A549 (cell line): ENCODE results near the gene PHPT1. TPM values are rescaled to one million over a fixed set of nuclear protein-coding genes. Genes with fewer than 3 reads are reported as not detected.

Experiments
- ATAC-seq, 2 experiments: fragments of 200-7000 bp in 1 of 2; fragments of >200 bp in 1 of 2; cut with Nextera tagmentation in 1 of 2; cut with Tn5 transposase in 1 of 2; 3 replicates each; pipeline versions ENCODE4 v1.8.0 to v1.9.1; 2018 to 2020; ENCODE audit warnings: mild to moderate bottlenecking in 1 of 2, moderate library complexity in 1 of 2
- CTCF ChIA-PET: fragments of 300-600 bp; sonication (Branson Sonifier 250); formaldehyde crosslinking; extraction: SDS; loops from one replicate; lab custom pipeline; 2021; ENCODE audit warnings: antibody characterized with exemption, inconsistent platforms; lab: Yijun Ruan, JAX
- POLR2A ChIA-PET: fragments of 350-600 bp; formaldehyde crosslinking; extraction: SDS; loops from one replicate; lab custom pipeline; 2021; ENCODE audit warnings: antibody characterized with exemption, inconsistent platforms; lab: Yijun Ruan, JAX
- DNase-seq, 2 experiments: peaks; one replicate each; pipeline versions ENCODE4 v3.0.0 to v3.0.0-alpha.2; 2011 to 2016; ENCODE audit warnings: low read depth in 1 of 2, low spot score in 1 of 2
- FAIRE-seq: peaks from 2 replicates; lab custom pipeline; 2011; peaks lifted over from hg19 to GRCh38; lab: Jason Lieb, UNC
- H3K27ac ChIP-seq, 2 experiments: fragments of >200 bp; sonication (Bioruptor Twin); formaldehyde crosslinking; 3 replicates each; pipeline ENCODE4 v1.5.1; 2016 to 2017
- H3K4me1 ChIP-seq: fragments of >200 bp; sonication (Bioruptor Twin); formaldehyde crosslinking; 3 replicates; pipeline ENCODE4 v1.6.1; 2016
- H3K4me2 ChIP-seq: fragments of >200 bp; sonication (Bioruptor Twin); formaldehyde crosslinking; 3 replicates; pipeline ENCODE4 v1.6.1; 2016
- H3K4me3 ChIP-seq: fragments of >200 bp; sonication (Bioruptor Twin); formaldehyde crosslinking; 3 replicates; pipeline ENCODE4 v1.5.1; 2016
- H3K9me3 ChIP-seq: fragments of >200 bp; sonication (Bioruptor Twin); formaldehyde crosslinking; 3 replicates; pipeline ENCODE4 v1.6.1; 2016
- BHLHE40 ChIP-seq: IDR thresholded peaks from 2 replicates; pipeline ENCODE4 v1.6.1; 2012; ENCODE audit warnings: low read depth, low read length, inconsistent platforms
- EHF ChIP-seq: fragments of 250-450 bp; sonication (Bioruptor Pico); IDR thresholded peaks from 2 replicates; pipeline ENCODE4 v1.5.0; 2020; ENCODE audit warnings: mild to moderate bottlenecking
- EP300 ChIP-seq, 2 experiments: fragments of >200 bp; sonication (Bioruptor Twin); formaldehyde crosslinking; IDR thresholded peaks; 2 replicates in 1 of 2; 3 replicates in 1 of 2; pipeline ENCODE4 v1.6.1; 2016 to 2017
- ESRRA ChIP-seq: fragments of 150-350 bp; IDR thresholded peaks from 2 replicates; pipeline ENCODE4 v1.6.1; 2014; ENCODE audit warnings: mild to moderate bottlenecking, low read length, borderline replicate concordance
- FOSL2 ChIP-seq, 2 experiments: fragments of 450-650 bp in 1 of 2; fragments of >200 bp in 1 of 2; sonication (Bioruptor Twin) in 1 of 2; formaldehyde crosslinking; IDR thresholded peaks; 2 replicates each; pipeline versions ENCODE4 v1.5.0 to v1.6.1; 2016 to 2020; ENCODE audit warnings: mild to moderate bottlenecking in 1 of 2, moderate library complexity in 1 of 2
- FOXS1 ChIP-seq: fragments of 250-450 bp; sonication (Bioruptor Pico); IDR thresholded peaks from 2 replicates; pipeline ENCODE4 v1.5.0; 2020; ENCODE audit warnings: mild to moderate bottlenecking, moderate library complexity
- HOXA7 ChIP-seq: fragments of 250-450 bp; sonication (Bioruptor Pico); IDR thresholded peaks from 2 replicates; pipeline ENCODE4 v1.5.0; 2020; ENCODE audit warnings: mild to moderate bottlenecking, moderate library complexity
- JUN ChIP-seq, 2 experiments: fragments of >200 bp; sonication (Bioruptor Twin); formaldehyde crosslinking; IDR thresholded peaks; 2 replicates in 1 of 2; 3 replicates in 1 of 2; pipeline ENCODE4 v1.6.1; 2016 to 2017
- JUNB ChIP-seq: fragments of >200 bp; sonication (Bioruptor Twin); formaldehyde crosslinking; IDR thresholded peaks from 2 replicates; pipeline ENCODE4 v1.6.1; 2016
- TFCP2L1 ChIP-seq: fragments of 250-450 bp; sonication (Bioruptor Pico); IDR thresholded peaks from 2 replicates; pipeline ENCODE4 v1.5.0; 2021; ENCODE audit warnings: mild to moderate bottlenecking
- TP53 ChIP-seq: fragments of 250-450 bp; sonication (Bioruptor Pico); IDR thresholded peaks from 2 replicates; pipeline ENCODE4 v1.5.0; 2021; ENCODE audit warnings: mild to moderate bottlenecking, moderate library complexity
- WGBS: methylation state at CpG from one replicate; pipeline ENCODE4 v1.1.6; 2017; ENCODE audit errors: missing lambda C conversion rate; 5-methylcytosine and 5-hydroxymethylcytosine counted together
- polyA plus RNA-seq, 4 experiments: library from polyadenylated mRNA; depleted of rRNA in 3 of 4; stranded (reverse); fragments of >200 nt; fragmentation: RNase III in 1 of 4; extraction: RNeasy Plus Mini Kit Qiagen cat#74134 plus additional on column Dnase treatment in 1 of 4; gene quantifications; 2 replicates in 3 of 4; 3 replicates in 1 of 4; pipeline ENCODE4 v1.2.3, GENCODE V29; 2011 to 2017
- TF ChIP-seq, protein P1 (sequence below): fragments of >200 bp; sonication (Bioruptor Twin); formaldehyde crosslinking; IDR thresholded peaks from 2 replicates; pipeline ENCODE4 v1.6.1; 2016
- TF ChIP-seq, protein P2 (sequence below): fragments of 150-350 bp; IDR thresholded peaks from 2 replicates; pipeline ENCODE4 v1.6.1; 2014; ENCODE audit warnings: low read depth, mild to moderate bottlenecking, low read length

The PHPT1 gene
- polyA plus RNA-seq, 2 of the 4 experiments (the other 2 are of a cell fraction) = 123 to 234 TPM

DNA sequence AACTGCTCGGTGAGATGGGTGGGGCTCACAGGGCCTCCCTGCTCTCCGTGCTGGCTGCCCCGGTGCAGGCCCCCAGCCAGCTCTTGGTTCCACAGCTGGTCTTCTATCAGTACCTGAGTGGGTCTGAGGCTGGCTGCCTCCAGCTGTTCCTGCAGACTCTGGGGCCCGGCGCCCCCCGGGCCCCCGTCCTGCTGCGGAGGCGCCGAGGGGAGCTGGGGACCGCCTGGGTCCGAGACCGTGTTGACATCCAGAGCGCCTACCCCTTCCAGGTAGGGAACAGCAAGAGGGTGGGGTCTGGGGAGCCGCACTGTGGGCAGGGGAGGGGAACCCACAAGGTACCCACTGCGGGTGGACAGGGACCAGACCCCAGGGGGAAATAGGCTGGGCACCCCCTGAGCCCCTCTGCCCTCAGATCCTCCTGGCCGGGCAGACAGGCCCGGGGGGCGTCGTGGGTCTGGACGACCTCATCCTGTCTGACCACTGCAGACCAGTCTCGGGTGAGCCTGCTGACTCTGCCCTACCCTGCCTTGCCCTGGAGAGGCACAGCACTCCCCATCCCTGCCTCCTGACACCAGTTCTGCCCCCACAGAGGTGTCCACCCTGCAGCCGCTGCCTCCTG lies 5.7 kb downstream of the PHPT1 start:
- no peak for DNase-seq
- ChIA-PET POLR2A (no interaction called here), CTCF (interaction anchor here (1.2 to 2.3 kb wide), 5 partner anchors 8 to 70 kb away, joined by 3 to 8 read pairs (median 6); partner anchors contain the start of gene AJM1)
- Histone ChIP-seq H3K27ac (peak overlapping the region in 1 of 2 experiments; percentile 51; a peak in 2 of 6 replicates), H3K9me3 (no peaks in the 10 kb centered on the region), H3K4me3 (no peak overlapping the region), H3K4me1 (peaks cover 76% of the 10 kb centered on the region), H3K4me2 (no peak overlapping the region)
- TF ChIP-seq, protein P1, sequence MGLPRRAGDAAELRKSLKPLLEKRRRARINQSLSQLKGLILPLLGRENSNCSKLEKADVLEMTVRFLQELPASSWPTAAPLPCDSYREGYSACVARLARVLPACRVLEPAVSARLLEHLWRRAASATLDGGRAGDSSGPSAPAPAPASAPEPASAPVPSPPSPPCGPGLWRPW = no peak
- TF ChIP-seq, protein P2, sequence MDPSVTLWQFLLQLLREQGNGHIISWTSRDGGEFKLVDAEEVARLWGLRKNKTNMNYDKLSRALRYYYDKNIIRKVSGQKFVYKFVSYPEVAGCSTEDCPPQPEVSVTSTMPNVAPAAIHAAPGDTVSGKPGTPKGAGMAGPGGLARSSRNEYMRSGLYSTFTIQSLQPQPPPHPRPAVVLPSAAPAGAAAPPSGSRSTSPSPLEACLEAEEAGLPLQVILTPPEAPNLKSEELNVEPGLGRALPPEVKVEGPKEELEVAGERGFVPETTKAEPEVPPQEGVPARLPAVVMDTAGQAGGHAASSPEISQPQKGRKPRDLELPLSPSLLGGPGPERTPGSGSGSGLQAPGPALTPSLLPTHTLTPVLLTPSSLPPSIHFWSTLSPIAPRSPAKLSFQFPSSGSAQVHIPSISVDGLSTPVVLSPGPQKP = no peak
- TF ChIP-seq TP53 (CRISPR knock-in tag) = no peak
- 89% methylated on average over 18 of the region's 23 CpGs for WGBS
- ATAC-seq = no peak
- no peak for FAIRE-seq

DNA sequence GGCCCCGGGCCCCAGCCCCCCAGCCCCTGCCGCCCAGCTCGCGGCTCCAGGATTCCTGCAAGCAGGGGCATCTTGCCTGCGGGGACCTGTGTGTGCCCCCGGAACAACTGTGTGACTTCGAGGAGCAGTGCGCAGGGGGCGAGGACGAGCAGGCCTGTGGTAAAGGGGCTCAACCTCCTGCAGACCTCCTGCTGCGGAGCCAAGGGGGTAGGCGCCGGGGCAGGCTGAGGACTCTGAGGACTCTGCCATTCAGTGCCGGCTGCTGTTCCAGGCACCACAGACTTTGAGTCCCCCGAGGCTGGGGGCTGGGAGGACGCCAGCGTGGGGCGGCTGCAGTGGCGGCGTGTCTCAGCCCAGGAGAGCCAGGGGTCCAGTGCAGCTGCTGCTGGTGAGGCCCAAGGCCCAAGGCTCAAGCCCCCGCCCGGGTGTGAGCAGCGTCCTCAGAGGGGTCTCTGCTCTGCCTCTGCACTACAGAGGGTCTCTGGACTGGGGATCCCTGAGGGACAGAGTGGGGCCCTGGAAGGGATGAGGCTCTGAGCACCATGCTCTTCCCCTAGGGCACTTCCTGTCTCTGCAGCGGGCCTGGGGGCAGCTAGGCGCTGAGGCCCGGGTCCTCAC lies 6.4 kb downstream of the PHPT1 start:
- ATAC-seq (no peak), FAIRE-seq (no peak), DNase-seq (no peak)
- H3K4me2 ChIP-seq = 0 out of 3 replicates have a peak overlapping the region, but pooled peaks have one; percentile 10
- WGBS = 79% methylated on average over 10 of the region's 26 CpGs
- H3K4me3 ChIP-seq = no peak overlapping the region
- ChIA-PET CTCF (interaction anchor here (0.9 to 2.3 kb wide), 9 partner anchors 7 to 180 kb away, joined by 3 to 8 read pairs (median 6); partner anchors contain the start of gene AJM1), POLR2A (interaction anchor here (0.6 kb wide), 2 partner anchors 8 to 12 kb away, joined by 3 to 4 read pairs; no protein-coding TSS in a partner anchor)
- H3K27ac ChIP-seq = peak overlapping the region in 1 of 2 experiments; percentile 89; a peak in 3 of 6 replicates
- no peaks in the 10 kb centered on the region for H3K9me3 ChIP-seq
- TF ChIP-seq TFCP2L1 (CRISPR knock-in tag) (no peak), BHLHE40 (no peak), FOSL2 (IDR thresholded peaks at IDR 0.05) (no peak), FOSL2 (CRISPR knock-in tag; IDR thresholded peaks at IDR 0.05) (no peak), EHF (CRISPR knock-in tag) (no peak), JUNB (no peak), ESRRA (no peak)
- TF ChIP-seq, all 56 proteins: peak for 0
- peaks cover 77% of the 10 kb centered on the region for H3K4me1 ChIP-seq

DNA sequence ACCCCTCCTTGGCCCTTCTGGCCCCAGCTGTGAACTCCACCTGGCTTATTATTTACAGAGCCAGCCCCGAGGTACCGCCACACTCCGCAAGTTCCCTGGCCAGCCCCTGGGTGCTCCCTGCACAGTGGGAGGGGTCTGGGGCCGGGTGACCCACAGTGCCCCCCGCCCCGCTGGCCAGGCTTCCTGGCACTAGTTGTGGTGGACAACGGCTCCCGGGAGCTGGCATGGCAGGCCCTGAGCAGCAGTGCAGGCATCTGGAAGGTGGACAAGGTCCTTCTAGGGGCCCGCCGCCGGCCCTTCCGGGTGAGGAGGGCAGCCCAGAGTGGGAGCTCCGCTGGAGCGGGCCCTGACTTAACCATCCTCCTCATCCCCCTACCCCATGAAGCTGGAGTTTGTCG lies 6.9 kb downstream of the PHPT1 start:
- Histone ChIP-seq H3K4me2 (0 out of 3 replicates have a peak overlapping the region, but pooled peaks have one; percentile 10), H3K4me1 (peaks cover 77% of the 10 kb centered on the region), H3K9me3 (no peaks in the 10 kb centered on the region), H3K4me3 (no peak overlapping the region), H3K27ac (peak overlapping the region in 1 of 2 experiments; percentile 89; a peak in 3 of 6 replicates)
- POLR2A ChIA-PET = interaction anchor here (0.6 kb wide), 2 partner anchors 9 to 12 kb away, joined by 3 to 4 read pairs; no protein-coding TSS in a partner anchor
- TF ChIP-seq JUN (IDR thresholded peaks at IDR 0.05) (0 out of 5 replicates have a peak, but pooled peaks of 1 of the 2 experiments have one; percentile 1), EP300 (IDR thresholded peaks at IDR 0.05) (no peak), HOXA7 (CRISPR knock-in tag) (no peak)
- DNase-seq (no peak), ATAC-seq (no peak), FAIRE-seq (no peak)
- CTCF ChIA-PET = interaction anchor here (0.9 to 2.1 kb wide), 6 partner anchors 14 to 179 kb away, joined by 3 to 7 read pairs (median 6); partner anchors contain the start of gene AJM1
- whole genome bisulfite sequencing = 82% methylated on average over 7 of the region's 15 CpGs

DNA sequence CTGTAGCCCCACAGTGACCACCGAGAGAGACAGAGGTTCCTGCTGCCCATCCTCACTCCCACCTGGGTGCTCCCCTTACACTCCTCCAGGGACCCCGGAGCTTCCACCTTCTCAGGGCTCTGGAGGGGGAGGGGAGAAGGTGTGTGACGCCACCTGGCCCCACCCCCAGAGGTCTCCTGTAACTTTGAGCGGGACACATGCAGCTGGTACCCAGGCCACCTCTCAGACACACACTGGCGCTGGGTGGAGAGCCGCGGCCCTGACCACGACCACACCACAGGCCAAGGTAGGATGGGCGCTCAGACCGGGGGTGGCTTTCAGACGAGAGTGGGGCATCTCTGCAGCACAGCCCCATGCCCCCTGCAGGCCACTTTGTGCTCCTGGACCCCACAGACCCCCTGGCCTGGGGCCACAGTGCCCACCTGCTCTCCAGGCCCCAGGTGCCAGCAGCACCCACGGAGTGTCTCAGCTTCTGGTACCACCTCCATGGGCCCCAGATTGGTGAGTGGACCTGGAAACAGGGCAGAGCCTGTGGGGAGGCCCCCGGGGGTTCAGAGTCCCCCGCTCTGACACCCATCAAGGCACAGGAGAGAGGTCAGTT lies 7.4 kb downstream of the PHPT1 start:
- ATAC-seq (no peak), DNase-seq (no peak), FAIRE-seq (no peak)
- H3K4me3 ChIP-seq = no peak overlapping the region
- peak overlapping the region in 1 of 2 experiments; percentile 89; a peak in 3 of 6 replicates for H3K27ac ChIP-seq
- WGBS = 87% methylated on average over 11 of the region's 14 CpGs
- TF ChIP-seq JUN (IDR thresholded peaks at IDR 0.05) (0 out of 5 replicates have a peak, but pooled peaks of 1 of the 2 experiments have one; percentile 4), FOXS1 (CRISPR knock-in tag) (no peak)
- ChIA-PET POLR2A (interaction anchor here (0.6 kb wide), 2 partner anchors 9 to 13 kb away, joined by 3 to 4 read pairs; no protein-coding TSS in a partner anchor), CTCF (interaction anchor here (0.6 to 2.1 kb wide), 8 partner anchors 15 to 181 kb away, joined by 3 to 7 read pairs (median 6); partner anchors contain the start of gene AJM1)
- peaks cover 74% of the 10 kb centered on the region for H3K4me1 ChIP-seq
- no peaks in the 10 kb centered on the region for H3K9me3 ChIP-seq
- no peak overlapping the region for H3K4me2 ChIP-seq
